H9 (cell line): ENCODE data around the gene HSPE1. TPM values are rescaled to one million over a fixed set of nuclear protein-coding genes. Genes with fewer than 3 reads are reported as not detected.

ENCODE experiments used
- DNase-seq: peaks from one replicate; pipeline ENCODE4 v3.0.0-alpha.2; 2017
- H2AFZ ChIP-seq: one replicate; pipeline ENCODE4 v1.6.1; 2013; ENCODE audit warnings: mild to moderate bottlenecking, low read length, control low read depth, moderate library complexity
- H2AK5ac ChIP-seq: 2 replicates; pipeline ENCODE4 v1.6.1; 2013; ENCODE audit warnings: low read length, control low read depth, mixed read lengths; ENCODE audit not compliant: insufficient read length
- H2BK120ac ChIP-seq: one replicate; pipeline ENCODE4 v1.6.1; 2013; ENCODE audit warnings: low read depth, mild to moderate bottlenecking, low read length, control low read depth, inconsistent platforms; ENCODE audit not compliant: poor library complexity, severe bottlenecking
- H2BK12ac ChIP-seq: 2 replicates; pipeline ENCODE4 v1.6.1; 2013; ENCODE audit warnings: low read length, control low read depth, mixed read lengths, low read depth; ENCODE audit not compliant: insufficient read length
- H2BK15ac ChIP-seq: 2 replicates; pipeline ENCODE4 v1.6.1; 2013; ENCODE audit warnings: low read depth, low read length, control low read depth
- H2BK20ac ChIP-seq: one replicate; pipeline ENCODE4 v1.6.1; 2013; ENCODE audit warnings: low read depth, mild to moderate bottlenecking, low read length, control low read depth, inconsistent platforms; ENCODE audit not compliant: poor library complexity, severe bottlenecking
- H2BK5ac ChIP-seq: 2 replicates; pipeline ENCODE4 v1.6.1; 2013; ENCODE audit warnings: low read length, control low read depth, mixed read lengths; ENCODE audit not compliant: insufficient read length
- H3K14ac ChIP-seq: 2 replicates; pipeline ENCODE4 v1.6.1; 2013; ENCODE audit warnings: low read length, control low read depth; ENCODE audit not compliant: insufficient read depth
- H3K18ac ChIP-seq: 2 replicates; pipeline ENCODE4 v1.6.1; 2013; ENCODE audit warnings: low read depth, mild to moderate bottlenecking, mixed read lengths, low read length, control low read depth; ENCODE audit not compliant: insufficient read length
- H3K23ac ChIP-seq: 2 replicates; pipeline ENCODE4 v1.6.1; 2013; ENCODE audit warnings: low read length, control low read depth, mixed read lengths, low read depth; ENCODE audit not compliant: insufficient read length
- H3K23me2 ChIP-seq: 2 replicates; pipeline ENCODE4 v1.6.1; 2013; ENCODE audit warnings: low read depth, mild to moderate bottlenecking, mixed read lengths, low read length, control low read depth; ENCODE audit not compliant: insufficient read length, poor library complexity, severe bottlenecking
- H3K27ac ChIP-seq: 2 replicates; pipeline ENCODE4 v1.5.1; 2013; ENCODE audit warnings: low read length, control low read depth, mixed read lengths, low read depth; ENCODE audit not compliant: insufficient read length
- H3K27me3 ChIP-seq: 2 replicates; pipeline ENCODE4 v1.6.1; 2013; ENCODE audit warnings: low read length, control low read depth, inconsistent platforms; ENCODE audit not compliant: insufficient read depth
- H3K4ac ChIP-seq: 2 replicates; pipeline ENCODE4 v1.6.1; 2013; ENCODE audit warnings: low read depth, mild to moderate bottlenecking, control low read depth, inconsistent platforms, low read length, moderate library complexity
- H3K4me1 ChIP-seq: 2 replicates; pipeline ENCODE4 v1.6.1; 2013; ENCODE audit warnings: low read length, control low read depth, inconsistent platforms; ENCODE audit not compliant: insufficient read depth
- H3K4me2 ChIP-seq: 2 replicates; pipeline ENCODE4 v1.6.1; 2013; ENCODE audit warnings: low read length, control low read depth, mixed read lengths; ENCODE audit not compliant: insufficient read length, insufficient read depth
- H3K56ac ChIP-seq: 2 replicates; pipeline ENCODE4 v1.6.1; 2013; ENCODE audit warnings: low read depth, mild to moderate bottlenecking, mixed read lengths, low read length, control low read depth; ENCODE audit not compliant: insufficient read length
- H3K79me1 ChIP-seq: 2 replicates; pipeline ENCODE4 v1.6.1; 2013; ENCODE audit warnings: low read depth, mild to moderate bottlenecking, moderate library complexity, low read length, control low read depth, inconsistent platforms; ENCODE audit not compliant: insufficient read depth, poor library complexity, severe bottlenecking
- H3K79me2 ChIP-seq: 2 replicates; pipeline ENCODE4 v1.6.1; 2013; ENCODE audit warnings: low read length, control low read depth, inconsistent platforms; ENCODE audit not compliant: insufficient read depth
- H3K9ac ChIP-seq: 2 replicates; pipeline ENCODE4 v1.6.1; 2013; ENCODE audit warnings: low read length, control low read depth, mixed read lengths; ENCODE audit not compliant: insufficient read length; ENCODE audit errors: extremely low read depth
- H3K9me3 ChIP-seq: one replicate; pipeline ENCODE4 v1.6.1; 2013; ENCODE audit warnings: low read depth, low read length, inconsistent platforms; ENCODE audit not compliant: control insufficient read depth
- H3T11ph ChIP-seq: one replicate; pipeline ENCODE4 v1.6.1; 2013; ENCODE audit warnings: mild to moderate bottlenecking, low read length, control low read depth, inconsistent platforms
- H4K20me1 ChIP-seq: one replicate; pipeline ENCODE4 v1.6.1; 2013; ENCODE audit not compliant: control insufficient read depth, insufficient read length, insufficient read depth
- H4K5ac ChIP-seq: 2 replicates; pipeline ENCODE4 v1.6.1; 2013; ENCODE audit warnings: low read depth, mild to moderate bottlenecking, mixed read lengths, low read length, control low read depth; ENCODE audit not compliant: insufficient read length
- H4K8ac ChIP-seq: replicated peaks from 2 replicates; pipeline ENCODE4 v1.6.1; 2013; ENCODE audit warnings: low read length, control low read depth, mixed read lengths, low read depth; ENCODE audit not compliant: insufficient read length
- H4K91ac ChIP-seq: 2 replicates; pipeline ENCODE4 v1.6.1; 2013; ENCODE audit warnings: low read depth, mild to moderate bottlenecking, moderate library complexity, mixed read lengths, low read length, control low read depth; ENCODE audit not compliant: insufficient read length
- H3K27ac Mint-ChIP-seq, 3 experiments: 2 replicates in 2 of 3; 3 replicates in 1 of 3; pipeline ENCODE4 v1.8.0; 2020 to 2021; ENCODE audit warnings: mixed read lengths in 3 of 3, mild to moderate bottlenecking in 1 of 3, moderate library complexity in 1 of 3
- H3K27me3 Mint-ChIP-seq: 2 replicates; pipeline ENCODE4 v1.8.0; 2021; ENCODE audit warnings: low read depth, mild to moderate bottlenecking, moderate library complexity, mixed read lengths
- H3K36me3 Mint-ChIP-seq, 3 experiments: 2 replicates in 2 of 3; 3 replicates in 1 of 3; pipeline ENCODE4 v1.8.0; 2020 to 2021; ENCODE audit warnings: low read depth in 3 of 3, mixed read lengths in 3 of 3; ENCODE audit not compliant: insufficient read depth in 1 of 3
- H3K4me1 Mint-ChIP-seq, 2 experiments: 2 replicates each; pipeline ENCODE4 v1.8.0; 2020; ENCODE audit warnings: mixed read lengths in 2 of 2
- H3K4me3 Mint-ChIP-seq, 2 experiments: 2 replicates in 1 of 2; 3 replicates in 1 of 2; pipeline ENCODE4 v1.8.0; 2020 to 2021; ENCODE audit warnings: mild to moderate bottlenecking in 2 of 2, mixed read lengths in 2 of 2, moderate library complexity in 1 of 2
- H3K9me3 Mint-ChIP-seq, 2 experiments: 2 replicates in 1 of 2; 3 replicates in 1 of 2; pipeline ENCODE4 v1.8.0; 2020; ENCODE audit warnings: mild to moderate bottlenecking in 2 of 2, mixed read lengths in 2 of 2, moderate library complexity in 1 of 2
- WGBS: extraction: QIAGEN DNeasy Blood & Tissue Kit; methylation state at CpG from one replicate; pipeline ENCODE4 v1.1.7; 2013; ENCODE audit warnings: missing lambda C conversion rate, low lambda C conversion rate, mixed read lengths; ENCODE audit not compliant: insufficient read length; ENCODE audit errors: extremely low coverage; 5-methylcytosine and 5-hydroxymethylcytosine counted together
- total RNA-seq: library from RNA; stranded (reverse); gene quantifications from 2 replicates; pipeline ENCODE4 v1.2.1, GENCODE V29; 2021
- TF ChIP-seq, protein P1 (sequence below): fragments of 200-600 bp; sonication (generic); conservative IDR thresholded peaks from 3 replicates; pipeline ENCODE4 v1.8.0; 2021; ENCODE audit warnings: antibody characterized with exemption, mild to moderate bottlenecking

The HSPE1 gene
- total RNA-seq, 1 experiment from 2014 or later, result 347 TPM

DNA sequence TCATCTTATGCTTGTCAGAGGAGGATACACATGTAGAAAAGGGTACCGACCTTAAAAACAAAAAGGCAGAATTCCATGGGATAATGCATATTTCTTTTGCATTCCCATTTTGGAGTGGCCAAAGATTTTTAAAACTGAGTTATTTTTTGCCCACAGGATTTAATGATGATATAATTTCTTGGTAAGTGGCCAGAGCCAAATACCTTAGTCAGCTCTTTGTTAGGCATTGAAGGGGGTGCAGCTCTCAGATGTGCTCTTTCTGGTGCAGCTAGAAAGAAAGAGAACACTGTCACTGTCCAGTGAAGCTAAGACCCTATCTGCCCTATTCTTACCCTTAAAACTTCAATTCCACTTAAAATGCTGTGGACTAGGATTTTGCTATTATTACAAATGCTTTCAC, 36.0 kb upstream of the HSPE1 start:
- Histone ChIP-seq H3K4me1 (no peaks in the 10 kb centered on the region), H2AFZ (no peak overlapping the region), H3K79me1 (peaks cover 2% of the 10 kb centered on the region), H3K79me2 (peaks cover 2% of the 10 kb centered on the region; the same call in 1 of the 2 replicates), H3K9me3 (no peaks in the 10 kb centered on the region), H2BK5ac (no peak overlapping the region), H2AK5ac (no peak overlapping the region), H4K8ac (no peak overlapping the region), H4K91ac (no peak overlapping the region), H3K14ac (no peak overlapping the region), H4K20me1 (no peaks in the 10 kb centered on the region), H3K4me2 (no peak overlapping the region), H3K9ac (no peak overlapping the region), H3K18ac (no peak overlapping the region), H2BK12ac (no peak overlapping the region), H3K23ac (no peak overlapping the region), H2BK120ac (no peak overlapping the region), H3K27me3 (no peaks in the 10 kb centered on the region), H2BK20ac (no peak overlapping the region), H4K5ac (no peak overlapping the region), H3K23me2 (no peaks in the 10 kb centered on the region), H3K4ac (no peak overlapping the region), H3K27ac (no peak overlapping the region), H3K56ac (no peak overlapping the region), H3T11ph (no peak overlapping the region), H2BK15ac (no peak overlapping the region)
- WGBS, result no CpG with 5 or more reads among the region's 1 CpG
- no peak for DNase-seq
- Mint-ChIP-seq H3K27ac (no peak overlapping the region), H3K4me1 (no peaks in the 10 kb centered on the region), H3K27me3 (no peaks in the 10 kb centered on the region), H3K36me3 (peaks cover 5 to 46% (median 30%) of the 10 kb centered on the region in 3 experiments; a peak in 5 of 7 replicates), H3K9me3 (no peaks in the 10 kb centered on the region), H3K4me3 (no peak overlapping the region)
- TF ChIP-seq, protein P1, sequence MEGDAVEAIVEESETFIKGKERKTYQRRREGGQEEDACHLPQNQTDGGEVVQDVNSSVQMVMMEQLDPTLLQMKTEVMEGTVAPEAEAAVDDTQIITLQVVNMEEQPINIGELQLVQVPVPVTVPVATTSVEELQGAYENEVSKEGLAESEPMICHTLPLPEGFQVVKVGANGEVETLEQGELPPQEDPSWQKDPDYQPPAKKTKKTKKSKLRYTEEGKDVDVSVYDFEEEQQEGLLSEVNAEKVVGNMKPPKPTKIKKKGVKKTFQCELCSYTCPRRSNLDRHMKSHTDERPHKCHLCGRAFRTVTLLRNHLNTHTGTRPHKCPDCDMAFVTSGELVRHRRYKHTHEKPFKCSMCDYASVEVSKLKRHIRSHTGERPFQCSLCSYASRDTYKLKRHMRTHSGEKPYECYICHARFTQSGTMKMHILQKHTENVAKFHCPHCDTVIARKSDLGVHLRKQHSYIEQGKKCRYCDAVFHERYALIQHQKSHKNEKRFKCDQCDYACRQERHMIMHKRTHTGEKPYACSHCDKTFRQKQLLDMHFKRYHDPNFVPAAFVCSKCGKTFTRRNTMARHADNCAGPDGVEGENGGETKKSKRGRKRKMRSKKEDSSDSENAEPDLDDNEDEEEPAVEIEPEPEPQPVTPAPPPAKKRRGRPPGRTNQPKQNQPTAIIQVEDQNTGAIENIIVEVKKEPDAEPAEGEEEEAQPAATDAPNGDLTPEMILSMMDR, result no peak
